Measurements from ENCODE around the gene SLMAP. TPM values are rescaled to one million over a fixed set of nuclear protein-coding genes. Genes with fewer than 3 reads are reported as not detected.

Gene SLMAP
- total and polyA plus RNA-seq, 2 of the 4 experiments (the other 2 are of a cell fraction): 15.5 to 26.5 TPM

- no peak for TF ChIP-seq MAZ (IDR thresholded peaks at IDR 0.05; ENCODE audit: borderline replicate concordance, low read depth, low read length)
Observed at GRCh38 chr3:57958642-57959422, 202.7 kb downstream of the SLMAP start (continued).

DNA sequence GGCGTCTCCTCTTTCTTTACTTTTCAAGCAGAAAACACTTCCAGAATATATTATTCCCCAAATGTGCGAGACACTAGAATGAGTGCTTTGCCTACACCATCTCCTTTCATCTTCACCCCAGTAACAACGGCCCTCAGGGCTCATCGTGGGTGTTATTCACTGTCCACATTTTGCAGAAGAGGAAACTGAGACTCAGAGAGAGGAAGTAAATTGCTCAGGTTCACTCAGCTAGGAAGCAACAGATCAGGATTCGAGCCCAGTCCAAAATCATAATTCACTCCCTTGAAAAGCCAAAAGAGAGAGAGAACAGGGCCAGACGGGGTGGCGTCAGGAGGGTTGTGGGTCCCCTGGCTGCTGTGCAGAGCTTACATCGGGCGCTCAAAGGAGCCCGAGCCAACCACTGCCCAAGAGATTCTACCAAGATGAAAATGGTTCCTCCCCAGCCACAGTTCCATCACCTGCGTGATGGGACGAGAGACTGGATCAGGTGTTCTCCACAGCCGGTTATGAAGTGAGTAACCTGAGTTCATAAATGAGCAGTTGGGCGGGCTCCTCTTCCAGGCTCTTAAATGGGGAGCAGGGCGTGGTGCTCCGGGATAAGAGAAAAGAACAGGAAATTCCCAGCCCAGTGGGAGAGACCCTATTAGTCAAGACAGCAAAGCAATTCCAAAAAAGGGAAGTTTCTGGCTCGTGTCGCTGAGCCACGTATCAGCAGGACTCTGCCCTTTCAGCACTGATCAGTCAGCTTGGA, 203.5 kb downstream of the SLMAP start:
- WGBS, 2 experiments (ENCODE audit: extremely low coverage in 2 of 2, insufficient read length in 1 of 2): 75% methylated on average over 4 of the region's 19 CpGs; no CpG with 5 or more reads in 1 of the 2 experiments
- H3K56ac ChIP-seq (ENCODE audit: extremely low read depth, insufficient read depth, low read length): no peak overlapping the region
- H3K27me3 ChIP-seq (ENCODE audit: control insufficient read depth, insufficient read depth, low read length): no peaks in the 10 kb centered on the region
- H2BK15ac ChIP-seq (ENCODE audit: low read depth, low read length): peak overlapping the region; percentile 42; the same call in 1 of the 3 replicates
- dilution Hi-C loops (cut with HindIII; ENCODE audit: low sequenced_read_pairs, unreplicated experiment) (no loop called here), in situ Hi-C loops (cut with MboI; ENCODE audit: low sequenced_read_pairs) (no loop called here), intact Hi-C loops (cut with micrococcal nuclease) (loop anchor here (5.0 kb wide), 3 partner anchors 48 to 343 kb away; partner anchors contain the start of gene FLNB)
- H4K8ac ChIP-seq (ENCODE audit: low read depth in 2 of 2, low read length in 2 of 2): peak overlapping the region; percentile 48 to 58
- H3K4me2 ChIP-seq (ENCODE audit: low read depth, low read length): no peak overlapping the region
- H3K14ac ChIP-seq (replicated peaks; ENCODE audit: low read depth, low read length): peak overlapping the region; percentile 73; the same call in 1 of the 2 replicates
- ChIA-PET CTCF (interaction anchor here (0.5 kb wide), 1 partner anchor 560 kb away, joined by 3 read pairs; no protein-coding TSS in a partner anchor), POLR2A (ENCODE audit: unreplicated experiment) (no interaction called here)
- H2BK120ac ChIP-seq (ENCODE audit: low read depth, low read length): peak overlapping the region; percentile 67
- peak overlapping the region; percentile 74 for H3K4ac ChIP-seq (ENCODE audit: low read depth, low read length)
- H4K20me1 ChIP-seq (ENCODE audit: insufficient read depth, low read length): no peaks in the 10 kb centered on the region
- DNase-seq: peak; percentile 47
- H2BK20ac ChIP-seq (ENCODE audit: low read depth, low read length): peak overlapping the region; percentile 57
- H2AK9ac ChIP-seq (replicated peaks; ENCODE audit: low read depth, low read length, poor library complexity): no peak overlapping the region
- no peak overlapping the region for H3K18ac ChIP-seq (ENCODE audit: low read depth, low read length)
- peak overlapping the region; percentile 24 for H2AFZ ChIP-seq (replicated peaks; ENCODE audit: low read length, poor library complexity)
- H2AK5ac ChIP-seq (ENCODE audit: low read depth, low read length): peak overlapping the region; percentile 33
- no peaks in the 10 kb centered on the region for H3K9me3 ChIP-seq (ENCODE audit: control insufficient read depth, insufficient read depth, low read length)
- H4K91ac ChIP-seq (ENCODE audit: insufficient read depth, low read depth, low read length): peak overlapping the region; percentile 69
- peak overlapping the region; percentile 55; the same call in 1 of the 2 replicates for H4K5ac ChIP-seq (ENCODE audit: low read depth, low read length)
- no peak overlapping the region; the same call in 1 of the 2 replicates for H3K27ac ChIP-seq (ENCODE audit: insufficient read depth, low read length)
- no peaks in the 10 kb centered on the region for H3K36me3 ChIP-seq (ENCODE audit: control insufficient read depth, insufficient read depth, low read length)
- H3K79me1 ChIP-seq (ENCODE audit: low read depth in 1 of 2, low read length in 2 of 2): 0 out of 4 replicates have a peak, but pooled peaks cover 0 to 2% of the 10 kb centered on the region in 2 experiments
- BruUV-seq (replicated peaks): no TSS peak
- no peak overlapping the region for H2BK5ac ChIP-seq (ENCODE audit: low read depth, low read length, poor library complexity, severe bottlenecking)
- 0 out of 2 replicates have a peak overlapping the region, but pooled peaks have one; percentile 31 for H3K23ac ChIP-seq (ENCODE audit: low read depth, low read length)
- peaks cover 13% of the 10 kb centered on the region; the same call in 1 of the 2 replicates for H3K9me1 ChIP-seq (ENCODE audit: insufficient read depth, low read length)
- peaks cover 3% of the 10 kb centered on the region for H3K4me1 ChIP-seq (ENCODE audit: control insufficient read depth, insufficient read depth, low read length)
- peak; percentile 21; the same call in 1 of the 2 replicates for ATAC-seq (ENCODE audit: low read depth)
- no peak overlapping the region for H3K4me3 ChIP-seq (ENCODE audit: insufficient read depth, low read depth, low read length)
- H3K9ac ChIP-seq (ENCODE audit: low read depth, low read length): no peak overlapping the region
- no peak for TF ChIP-seq MAFK (IDR thresholded peaks at IDR 0.05; ENCODE audit: low read depth, low read length)
- TF ChIP-seq CEBPB (IDR thresholded peaks at IDR 0.05; ENCODE audit: low read depth, low read length): no peak
- TF ChIP-seq BHLHE40 (IDR thresholded peaks at IDR 0.05; ENCODE audit: low read depth, low read length): no peak
- no peak for TF ChIP-seq CTCF (conservative IDR thresholded peaks at IDR 0.05; ENCODE audit: low read depth, low read length)
- no peak for TF ChIP-seq MXI1 (IDR thresholded peaks at IDR 0.05; ENCODE audit: borderline replicate concordance, low read depth, low read length)
- no peak for TF ChIP-seq RCOR1 (IDR thresholded peaks at IDR 0.05; ENCODE audit: insufficient replicate concordance, low read length)
- TF ChIP-seq, protein P1, sequence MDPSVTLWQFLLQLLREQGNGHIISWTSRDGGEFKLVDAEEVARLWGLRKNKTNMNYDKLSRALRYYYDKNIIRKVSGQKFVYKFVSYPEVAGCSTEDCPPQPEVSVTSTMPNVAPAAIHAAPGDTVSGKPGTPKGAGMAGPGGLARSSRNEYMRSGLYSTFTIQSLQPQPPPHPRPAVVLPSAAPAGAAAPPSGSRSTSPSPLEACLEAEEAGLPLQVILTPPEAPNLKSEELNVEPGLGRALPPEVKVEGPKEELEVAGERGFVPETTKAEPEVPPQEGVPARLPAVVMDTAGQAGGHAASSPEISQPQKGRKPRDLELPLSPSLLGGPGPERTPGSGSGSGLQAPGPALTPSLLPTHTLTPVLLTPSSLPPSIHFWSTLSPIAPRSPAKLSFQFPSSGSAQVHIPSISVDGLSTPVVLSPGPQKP (IDR thresholded peaks at IDR 0.05; ENCODE audit: borderline replicate concordance, low read depth, low read length): no peak
- no peak for TF ChIP-seq POLR2A (IDR thresholded peaks at IDR 0.05; ENCODE audit: low read depth, low read length)
- TF ChIP-seq CHD1 (IDR thresholded peaks at IDR 0.05; ENCODE audit: low read depth, low read length): no peak
- TF ChIP-seq FOS (IDR thresholded peaks at IDR 0.05; ENCODE audit: low read depth, low read length): no peak
